HG02870 (cell line): Measurements from ENCODE around the gene UVSSA.
"Not testable (repeated sequence)": the region's sequence is repeated elsewhere in the genome, so short reads cannot be mapped to it uniquely, and the experiment has no call there.

ENCODE experiments used
- ATAC-seq: cut with Tn5 transposase; IDR thresholded peaks from one replicate; pipeline ENCODE4 v1.9.1; 2021; ENCODE audit warnings: mild to moderate bottlenecking, moderate library complexity; ENCODE audit not compliant: unreplicated experiment

Gene UVSSA

DNA sequence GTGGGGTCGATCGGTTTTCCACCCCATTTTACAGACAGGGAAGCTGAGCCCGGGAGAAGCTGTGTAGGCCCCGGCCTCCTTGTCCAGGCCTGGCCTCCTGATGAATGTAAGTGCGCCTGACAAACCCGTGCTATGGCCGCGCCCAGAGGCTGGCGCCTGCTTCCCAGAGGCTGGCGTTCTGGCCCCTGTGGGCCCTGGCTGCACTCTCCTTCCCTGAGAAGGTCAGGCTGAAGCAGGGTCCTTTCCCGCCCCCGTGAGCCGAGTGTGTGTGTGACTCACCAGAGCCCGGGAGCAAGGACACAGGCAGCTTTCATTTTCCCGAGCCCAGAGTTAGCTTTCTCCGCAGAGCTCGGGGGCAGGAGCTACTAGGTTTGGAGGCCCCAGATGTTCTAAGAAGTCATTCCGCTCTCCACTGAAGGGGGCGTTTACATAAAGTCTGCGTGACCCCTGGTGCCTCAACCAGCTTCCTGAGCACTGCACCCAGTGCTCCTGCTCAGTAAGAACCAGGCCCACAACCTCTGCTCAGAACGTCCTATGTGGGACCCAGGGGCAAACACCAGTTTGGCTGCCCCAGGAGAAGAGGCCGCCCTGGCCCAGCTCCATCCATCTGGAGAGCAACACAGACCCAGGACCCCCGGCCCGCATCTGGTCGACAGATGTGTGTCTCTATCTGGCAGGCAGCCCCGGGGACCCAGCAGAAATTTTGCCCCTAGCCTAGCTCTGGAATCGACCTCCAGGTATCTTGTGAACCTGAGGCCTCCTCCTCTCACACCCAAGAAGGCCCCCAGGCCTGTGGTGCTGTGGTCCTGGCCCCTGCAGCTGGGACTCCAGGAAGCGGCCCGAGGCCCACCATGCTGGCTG, 13.6 kb downstream of the UVSSA start:
- ATAC-seq, result no peak

DNA sequence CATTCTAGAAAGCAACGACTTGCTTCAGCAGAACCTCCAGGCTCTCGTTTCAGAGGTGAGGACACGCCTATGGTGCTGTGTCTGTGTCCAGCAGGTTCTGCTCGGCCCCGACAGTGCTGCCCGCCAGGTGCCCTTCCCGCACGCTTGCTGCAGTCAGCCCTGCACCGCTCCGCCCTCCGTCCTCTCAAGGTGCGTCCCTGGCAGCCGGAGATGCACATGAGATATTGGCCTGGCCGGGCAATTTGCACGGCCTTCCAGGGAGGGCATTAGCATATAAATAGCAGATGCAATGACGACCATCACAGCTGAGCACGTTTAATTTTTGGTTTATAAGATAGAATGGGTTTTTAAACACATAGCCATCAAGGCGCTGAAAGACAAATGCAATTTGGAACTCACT, 14.4 kb downstream of the UVSSA start:
- ATAC-seq, result no peak

DNA sequence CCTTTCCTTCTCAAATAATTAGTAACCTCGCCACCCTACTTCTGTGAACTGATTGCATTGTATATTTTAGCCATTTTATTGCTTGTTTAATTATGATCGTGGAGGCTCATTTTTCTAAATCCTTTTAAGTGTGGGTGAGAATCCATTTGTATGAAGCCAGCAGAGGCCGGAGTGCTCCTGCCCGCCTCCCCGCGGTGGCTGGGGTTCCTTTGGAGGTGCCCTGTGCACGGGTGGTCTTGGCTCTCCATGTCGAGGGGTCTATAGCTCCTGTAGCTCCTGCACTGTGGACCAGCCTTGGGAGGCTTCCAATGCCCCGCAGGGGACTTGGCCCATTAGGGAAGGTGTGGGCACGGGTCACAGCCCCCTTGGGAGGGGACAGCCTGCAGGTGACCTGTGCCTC, 15.0 kb downstream of the UVSSA start:
- ATAC-seq, result no peak

DNA sequence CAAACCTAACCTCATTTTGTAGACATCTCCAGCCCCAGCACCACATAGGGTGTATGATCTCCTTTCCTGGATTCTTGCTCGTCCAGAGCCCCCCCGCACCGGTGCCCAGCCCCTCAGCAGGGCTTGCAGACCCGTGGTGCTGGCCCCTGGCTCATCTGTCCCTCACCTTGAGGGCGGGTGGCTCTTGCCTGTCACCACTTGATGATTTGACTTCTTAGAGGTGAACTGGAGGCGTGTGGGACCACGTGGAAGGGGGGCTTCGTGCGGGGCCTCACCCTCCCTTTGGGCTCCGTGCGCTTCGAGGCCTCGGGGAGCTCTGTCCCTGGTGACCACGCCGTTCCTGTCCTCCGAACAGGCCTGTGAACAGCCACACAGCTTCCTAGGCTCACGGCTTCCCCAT, 15.5 kb downstream of the UVSSA start:
- no peak for ATAC-seq

DNA sequence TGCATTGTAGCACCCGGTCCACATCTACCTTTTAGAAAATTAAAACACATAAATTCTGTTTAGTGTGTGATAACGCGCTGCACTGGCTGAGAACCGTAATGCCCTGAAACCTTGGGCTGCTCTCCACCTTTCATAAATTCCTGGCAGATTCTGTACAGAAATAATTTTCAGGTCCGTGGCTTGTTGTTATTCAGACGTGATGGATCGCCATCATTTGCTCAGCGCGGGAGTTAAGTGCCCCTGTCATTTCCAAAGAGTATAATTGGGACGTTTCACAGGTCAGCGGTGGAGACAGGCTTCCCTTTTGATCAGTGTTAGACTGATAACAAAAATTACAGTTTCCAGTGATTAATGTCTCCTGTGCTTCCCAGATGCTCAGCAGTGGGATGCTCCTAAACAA, 16.5 kb downstream of the UVSSA start:
- no peak for ATAC-seq

DNA sequence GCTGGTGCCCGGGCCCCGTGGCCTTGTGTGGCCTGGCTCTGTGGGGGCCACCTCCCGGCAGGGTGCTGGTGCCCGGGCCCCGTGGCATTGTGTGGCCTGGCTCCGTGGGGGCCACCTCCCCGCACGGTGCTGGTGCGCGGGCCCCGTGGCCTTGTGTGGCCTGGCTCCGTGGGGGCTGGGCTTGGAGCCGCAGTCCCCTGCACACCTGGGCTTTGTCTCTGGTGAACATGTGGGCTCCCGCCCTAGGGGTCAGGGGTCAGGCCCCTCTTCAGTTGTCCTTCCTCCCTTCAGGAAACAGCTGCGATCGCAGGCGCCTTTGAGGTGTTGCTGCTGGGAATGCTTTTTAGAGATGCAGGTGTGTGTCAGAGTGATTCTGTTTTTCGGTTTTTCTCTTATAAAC, 17.2 kb downstream of the UVSSA start:
- ATAC-seq, result no peak

DNA sequence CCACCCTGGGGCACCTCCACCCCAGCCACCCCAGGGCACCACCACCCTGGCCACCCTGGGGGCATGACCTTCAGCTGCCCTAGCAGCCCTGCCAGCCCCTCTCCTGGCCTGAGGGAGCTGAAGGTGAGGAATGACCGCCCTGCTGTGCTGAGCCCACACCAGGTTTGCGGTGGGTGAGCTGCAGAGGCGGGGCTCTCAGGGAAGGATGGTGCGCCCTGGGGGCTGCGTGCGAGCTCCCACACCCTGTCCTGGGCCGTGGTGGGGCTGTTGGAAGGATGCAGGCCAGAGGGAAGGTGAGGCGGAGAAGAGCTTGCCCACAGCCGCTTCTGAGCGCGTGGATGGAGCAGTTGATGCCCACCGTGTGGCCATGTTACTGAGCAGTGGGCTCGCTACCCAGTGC, 17.7 kb downstream of the UVSSA start:
- no peak for ATAC-seq

DNA sequence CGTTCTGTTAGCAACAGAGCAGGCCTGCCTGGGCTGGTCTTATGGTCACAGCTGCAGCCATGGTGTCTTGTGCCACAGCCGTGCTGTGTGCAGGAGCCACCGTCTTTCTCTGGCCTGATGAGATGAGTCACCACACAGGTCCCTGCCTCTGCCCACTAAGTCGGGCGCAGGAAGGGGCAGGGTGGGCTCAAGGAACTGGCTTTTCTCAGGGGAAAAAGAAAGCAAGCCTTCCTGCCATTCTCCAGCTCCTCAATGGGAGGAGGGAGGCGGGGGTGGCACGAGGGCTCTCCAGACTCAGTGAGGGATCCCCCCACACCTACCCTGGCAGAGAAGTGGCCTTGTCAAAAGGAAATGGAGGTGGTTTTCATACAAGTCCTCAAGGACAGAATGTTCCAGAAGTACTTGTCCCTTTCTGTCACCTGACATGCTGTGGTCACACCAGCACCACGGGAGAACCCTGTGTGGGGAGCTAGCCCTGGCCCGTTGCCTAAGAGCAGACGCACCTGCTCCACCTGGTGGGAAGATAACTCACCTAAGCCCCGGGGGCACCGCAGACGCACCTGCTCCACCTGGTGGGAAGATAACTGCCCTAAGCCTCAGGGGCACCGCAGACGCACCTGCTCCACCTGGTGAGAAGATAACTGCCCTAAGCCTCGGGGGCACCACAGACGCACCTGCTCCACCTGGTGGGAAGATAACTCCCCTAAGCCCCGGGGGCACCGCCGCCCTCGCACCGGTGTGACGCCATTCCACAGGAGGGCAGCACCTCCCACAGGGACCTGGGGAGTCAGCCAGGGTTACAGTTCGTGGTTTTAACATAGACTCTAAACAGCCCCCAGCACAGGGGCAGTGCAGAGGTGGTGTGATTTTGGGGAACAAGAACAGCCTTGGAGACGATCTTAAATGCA, 18.5 kb downstream of the UVSSA start:
- ATAC-seq, result no peak

DNA sequence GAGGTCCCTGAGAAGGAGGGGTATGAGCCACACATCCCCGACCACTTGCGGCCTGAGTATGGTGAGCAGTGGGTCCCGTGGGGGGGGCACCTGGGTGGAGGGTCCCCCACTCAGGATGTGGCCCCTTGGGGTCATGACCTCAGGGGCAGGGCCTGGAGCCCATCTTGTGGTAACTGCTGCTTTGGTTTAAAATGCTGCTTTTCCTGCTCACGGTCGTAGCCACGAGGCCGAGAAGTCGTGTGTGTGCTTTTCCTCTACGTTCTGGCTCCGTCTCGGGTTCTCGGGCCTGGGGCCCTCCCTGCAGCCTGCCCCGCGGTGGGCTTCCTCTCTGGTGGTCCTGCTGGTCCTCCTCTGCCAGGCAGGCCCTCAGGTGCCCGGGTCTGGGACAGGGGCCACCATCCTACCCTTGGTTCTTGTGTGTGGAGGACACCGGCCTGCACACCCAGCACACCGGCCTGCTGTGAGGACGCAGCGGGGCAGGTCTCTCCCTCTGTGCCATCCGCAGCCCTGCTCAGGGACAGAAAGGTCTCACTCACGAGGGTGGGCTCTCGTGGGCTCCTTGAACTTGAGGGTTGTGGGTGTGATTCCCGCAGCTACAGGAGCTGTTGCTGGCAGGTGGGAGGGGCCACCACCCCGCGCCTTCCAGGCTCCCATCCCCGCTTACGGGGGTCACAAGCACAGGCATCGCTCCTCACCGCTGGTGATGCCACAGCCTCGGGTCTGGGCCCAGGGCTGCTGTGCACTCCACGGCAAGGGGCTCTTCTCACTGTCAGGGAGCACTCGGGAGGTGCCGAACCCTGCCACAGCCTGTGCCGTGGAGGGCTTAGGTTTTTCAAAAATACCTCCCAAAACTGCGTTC, 19.6 kb downstream of the UVSSA start:
- no peak for ATAC-seq

DNA sequence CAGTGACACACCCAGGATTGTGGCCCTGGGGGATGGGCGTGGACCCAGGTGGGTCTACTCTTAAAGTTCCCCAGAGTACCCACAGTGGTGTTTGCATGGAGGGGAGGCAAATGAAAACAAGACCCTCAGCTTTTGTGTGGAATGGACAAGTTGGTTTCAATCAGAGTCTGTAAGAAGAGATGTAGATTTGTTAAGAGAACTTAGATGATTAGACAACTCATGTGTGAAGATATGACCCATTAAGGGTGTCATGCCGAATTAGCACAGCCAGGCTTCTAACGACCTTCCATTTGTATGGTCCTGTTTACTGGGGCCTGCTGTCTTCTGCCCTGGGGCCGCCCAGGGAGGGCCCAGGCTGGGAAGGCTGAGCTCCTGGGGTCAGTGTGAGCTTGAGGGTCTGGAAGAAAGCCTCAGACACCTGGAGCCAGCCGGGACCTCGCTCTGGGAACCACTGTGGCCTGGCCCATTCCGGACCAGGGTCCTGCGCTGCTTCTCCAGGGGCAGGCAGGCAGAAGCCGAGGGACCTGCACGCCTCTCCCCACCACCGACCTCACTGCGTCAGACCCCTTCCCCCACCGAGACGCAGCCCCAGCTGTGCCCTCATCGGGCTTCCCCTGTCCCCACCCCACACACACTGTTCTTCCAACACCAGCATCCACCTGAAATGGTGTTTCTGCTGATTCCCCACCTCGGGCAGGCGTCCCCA, 20.4 kb downstream of the UVSSA start:
- ATAC-seq, result no peak

DNA sequence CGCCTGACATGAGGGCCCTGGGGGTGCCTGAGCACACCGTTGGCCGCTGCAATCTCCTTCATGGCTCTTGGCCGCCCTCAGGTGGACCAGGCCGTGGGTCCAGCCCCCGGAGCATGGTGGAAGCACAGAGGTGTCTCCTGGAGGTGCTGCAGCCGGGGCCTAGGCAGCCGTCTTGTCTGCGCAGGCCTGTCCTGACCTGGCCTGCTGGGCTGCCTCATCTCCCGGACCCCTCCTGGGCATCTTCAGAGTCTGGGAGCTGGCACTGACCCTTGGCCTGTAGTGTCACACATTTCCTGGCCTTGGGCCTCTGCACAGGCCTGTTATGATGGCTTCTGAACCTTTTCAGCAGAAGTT, 20.9 kb downstream of the UVSSA start:
- no peak for ATAC-seq

DNA sequence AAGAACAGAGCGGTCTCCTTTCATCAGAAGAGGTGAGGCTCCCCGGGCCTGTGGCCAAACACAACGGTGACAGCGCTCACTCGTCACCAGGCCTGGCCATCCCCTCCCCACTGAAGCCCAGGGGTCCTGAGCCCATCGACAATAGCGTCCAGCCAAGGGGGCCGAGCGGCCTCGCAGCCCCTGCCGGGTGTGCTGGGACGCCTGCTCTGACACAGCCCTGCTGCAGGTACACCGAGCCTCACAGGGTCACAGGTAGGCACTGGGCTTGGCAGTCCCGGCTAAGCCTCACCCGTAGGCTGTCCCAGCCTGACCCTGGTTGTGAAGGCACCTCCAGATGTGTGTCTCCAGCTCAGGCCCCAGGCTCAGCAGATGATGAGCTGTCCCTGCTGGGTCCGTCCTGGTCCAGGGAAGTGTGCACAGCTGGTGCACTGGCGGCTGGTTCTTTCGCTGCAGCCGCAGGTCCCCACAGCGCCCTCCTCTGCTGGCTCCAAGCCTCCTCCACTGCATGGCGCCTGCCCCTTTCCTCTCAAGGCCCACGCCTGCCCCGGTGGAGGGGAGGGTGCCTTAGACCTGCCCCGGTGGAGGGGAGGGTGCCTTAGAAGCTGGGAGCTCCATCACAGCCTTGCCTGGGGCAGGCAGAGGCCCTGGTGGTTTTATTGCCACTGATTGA, 21.5 kb downstream of the UVSSA start:
- ATAC-seq, result no peak

DNA sequence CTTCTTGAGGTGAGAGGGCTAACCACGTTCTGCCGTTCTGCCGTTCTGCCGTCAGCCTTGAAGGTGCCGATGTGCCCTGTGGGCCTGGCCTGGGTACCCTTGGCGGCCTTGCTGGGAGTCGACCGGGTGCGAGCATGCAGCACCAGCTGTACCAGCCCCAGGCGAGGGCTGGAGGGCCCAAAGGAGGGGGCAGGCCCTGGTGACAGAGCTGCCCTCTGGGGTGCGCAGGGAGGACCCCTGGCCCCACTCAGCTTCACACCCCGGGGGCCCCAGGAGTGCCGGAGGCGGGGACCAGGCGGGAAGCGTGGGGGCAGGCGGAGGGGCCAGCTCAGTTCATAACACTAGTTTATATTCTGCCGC, 22.1 kb downstream of the UVSSA start:
- no peak for ATAC-seq

DNA sequence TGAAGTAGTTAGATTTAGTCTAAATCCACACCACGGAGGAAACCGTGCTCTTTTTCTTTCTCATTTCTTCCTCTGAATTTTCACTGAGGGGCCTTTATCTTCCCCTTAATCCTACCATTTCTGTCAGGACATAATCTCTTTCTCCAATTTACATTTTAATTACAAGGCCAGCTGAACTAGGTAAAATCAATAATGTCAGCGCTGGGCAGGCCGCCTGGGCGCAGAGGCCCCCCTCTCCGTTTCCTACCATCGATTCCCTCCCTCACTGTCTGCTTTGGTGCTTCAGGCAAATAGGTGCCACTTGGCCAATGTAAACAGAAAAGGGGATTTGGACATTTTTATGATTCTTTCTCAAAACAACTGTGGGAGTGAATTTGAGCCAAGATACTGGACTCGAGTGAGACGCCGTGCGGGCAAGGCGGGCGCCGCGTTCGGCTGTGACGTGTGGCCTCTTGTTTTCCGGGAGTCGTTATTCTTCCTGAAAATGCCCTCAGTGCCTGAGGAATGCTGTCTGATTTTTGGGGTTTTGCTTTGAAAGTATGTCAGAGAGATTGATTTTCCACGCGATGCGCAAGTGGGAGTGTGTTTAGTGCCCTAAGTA, 22.6 kb downstream of the UVSSA start:
- no peak for ATAC-seq

DNA sequence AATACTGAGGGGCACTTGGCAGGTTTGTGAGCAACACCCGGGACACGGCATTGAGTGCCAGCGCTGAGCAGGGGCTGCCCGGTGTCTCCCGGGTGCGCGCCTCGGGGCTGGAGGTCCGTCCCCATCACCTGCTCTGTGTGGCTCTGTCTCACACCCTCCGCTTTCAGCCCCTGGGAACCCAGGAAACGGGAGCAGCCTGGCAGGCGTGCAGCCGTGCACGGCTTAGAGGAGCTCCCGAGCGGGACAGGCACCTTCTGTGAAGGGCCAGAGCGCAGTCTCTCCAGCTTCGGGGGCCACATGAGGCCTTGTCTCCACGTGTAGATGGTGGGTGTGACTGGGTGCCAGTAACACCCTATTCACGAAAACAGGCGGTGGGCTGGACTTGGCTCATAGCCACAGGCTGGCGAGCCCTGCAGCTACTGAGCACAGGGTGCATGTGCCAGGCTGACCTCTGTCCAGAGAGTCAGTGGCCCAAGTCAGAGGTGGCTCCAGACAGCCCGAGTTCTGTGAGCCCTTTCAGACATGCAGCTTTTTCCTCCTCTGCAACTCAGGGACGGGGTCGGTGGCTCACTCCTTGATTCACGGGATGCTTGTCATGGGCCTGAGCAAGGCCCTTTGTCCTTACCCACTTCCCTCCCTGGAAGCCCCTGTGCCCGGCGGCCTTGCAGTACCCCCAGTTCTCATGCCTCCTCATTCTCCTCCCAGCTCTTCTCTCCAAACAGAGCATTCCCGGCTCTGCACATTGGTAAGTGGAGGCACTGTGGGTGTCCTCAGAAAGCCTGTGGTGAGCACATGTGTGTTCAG, 23.5 kb downstream of the UVSSA start:
- ATAC-seq, result no peak

DNA sequence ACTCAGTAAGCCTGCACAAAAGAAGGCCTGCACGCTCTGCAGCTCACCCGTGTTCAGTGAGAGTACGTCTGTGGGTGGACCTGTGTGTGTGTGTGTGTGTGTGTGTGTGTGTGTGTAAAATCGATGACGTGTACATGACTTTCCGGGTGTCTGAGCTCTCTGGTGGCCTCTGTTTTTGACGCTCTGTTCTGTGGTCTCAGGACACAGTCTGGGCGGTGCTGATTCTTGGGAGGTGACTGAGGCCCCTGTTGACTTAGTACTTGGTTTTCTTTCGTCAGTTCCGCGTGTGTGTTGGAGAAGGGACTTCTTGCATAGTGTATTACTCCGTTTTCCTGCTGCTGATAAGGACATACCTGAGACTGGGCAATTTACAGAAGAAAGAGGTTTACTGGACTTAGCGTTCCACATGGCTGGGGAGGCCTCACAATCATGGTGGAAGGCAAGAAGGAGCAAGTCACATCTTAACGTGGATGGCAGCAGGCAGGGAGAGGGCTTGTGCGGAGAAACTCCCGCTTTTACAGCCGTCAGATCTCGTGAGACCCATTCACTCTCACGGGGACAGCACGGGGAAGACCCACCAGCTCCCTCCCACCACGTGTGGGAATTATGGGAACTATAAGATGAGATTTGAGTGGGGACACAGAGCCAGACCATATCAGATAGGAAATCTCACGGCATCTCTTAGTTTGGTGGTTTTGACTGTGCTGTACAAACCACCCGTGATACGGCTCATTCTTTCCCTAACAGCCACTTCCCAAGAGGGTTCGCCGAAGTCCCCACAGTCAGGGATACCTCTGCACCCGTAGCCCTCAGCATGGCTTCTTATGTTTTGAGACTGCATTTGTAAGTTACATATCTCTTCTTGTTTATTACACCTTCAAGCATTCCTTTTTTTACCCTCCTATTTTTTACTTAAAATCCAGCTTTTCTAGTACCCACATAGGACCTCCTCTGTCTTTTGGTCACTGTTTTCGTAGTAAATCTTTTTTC, 24.5 kb downstream of the UVSSA start:
- ATAC-seq, result no peak

DNA sequence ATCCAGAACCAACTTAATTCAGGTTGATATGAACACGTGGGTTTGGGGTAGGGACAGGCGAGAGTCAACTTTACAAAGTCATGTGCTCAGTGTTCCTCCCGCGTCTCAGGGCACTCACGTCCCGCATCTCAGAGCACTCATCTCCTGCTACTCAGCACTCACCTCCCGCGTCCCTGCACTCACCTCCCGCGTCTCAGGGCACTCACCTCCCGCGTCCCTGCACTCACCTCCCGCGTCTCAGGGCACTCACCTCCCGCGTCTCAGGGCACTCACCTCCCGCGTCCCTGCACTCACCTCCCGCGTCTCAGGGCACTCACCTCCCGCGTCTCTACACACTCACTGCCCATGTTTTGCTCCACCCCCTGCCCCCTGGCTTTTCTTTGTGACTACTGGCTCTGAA, 25.6 kb downstream of the UVSSA start:
- ATAC-seq, result not testable (repeated sequence)
